HG02759 (cell line): Measurements from ENCODE around the gene NRDC.

Experiments
- ATAC-seq: cut with Tn5 transposase; IDR thresholded peaks from one replicate; pipeline ENCODE4 v1.9.1; 2021; ENCODE audit warnings: mild to moderate bottlenecking, moderate library complexity; ENCODE audit not compliant: unreplicated experiment

The NRDC gene

GRCh38 chr1:51878616-51879336, at the start of gene NRDC:
Gene NRDC (minus strand): TSS chr1:51878727. CDS start chr1:51878615, 112 bp downstream.
- ATAC-seq = peak; percentile 94

- ATAC-seq = no peak
Measured at GRCh38 chr1:51927029-51927428, 48.5 kb upstream of the NRDC start.

- no peak for ATAC-seq
Measured at GRCh38 chr1:51926171-51926812, 47.8 kb upstream of the NRDC start.

- ATAC-seq = no peak
Measured at GRCh38 chr1:51924455-51924854, 45.9 kb upstream of the NRDC start.

- no peak for ATAC-seq
Measured at GRCh38 chr1:51922040-51922439, 43.5 kb upstream of the NRDC start.

GRCh38 chr1:51920130-51920529, 41.6 kb upstream of the NRDC start:
- ATAC-seq = no peak

- ATAC-seq = no peak
Measured at GRCh38 chr1:51919684-51920083, 41.2 kb upstream of the NRDC start.

GRCh38 chr1:51916587-51917405, 38.3 kb upstream of the NRDC start:
- ATAC-seq = no peak

GRCh38 chr1:51915951-51916350, 37.4 kb upstream of the NRDC start:
- ATAC-seq = no peak

- no peak for ATAC-seq
Measured at GRCh38 chr1:51912881-51913280, 34.4 kb upstream of the NRDC start.

- ATAC-seq = no peak
Measured at GRCh38 chr1:51910221-51911000, 31.9 kb upstream of the NRDC start.

- ATAC-seq = no peak
Measured at GRCh38 chr1:51908499-51908898, 30.0 kb upstream of the NRDC start.

- ATAC-seq = no peak
Measured at GRCh38 chr1:51907079-51907702, 28.7 kb upstream of the NRDC start.

- ATAC-seq = no peak
Measured at GRCh38 chr1:51906306-51907078, 28.0 kb upstream of the NRDC start.

- no peak for ATAC-seq
Measured at GRCh38 chr1:51902456-51902855, 23.9 kb upstream of the NRDC start.

- ATAC-seq = no peak
Measured at GRCh38 chr1:51901151-51901550, 22.6 kb upstream of the NRDC start.

- ATAC-seq = no peak
Measured at GRCh38 chr1:51899022-51899421, 20.5 kb upstream of the NRDC start.

GRCh38 chr1:51898090-51898734, 19.7 kb upstream of the NRDC start:
- ATAC-seq = no peak

- no peak for ATAC-seq
Measured at GRCh38 chr1:51897699-51898031, 19.1 kb upstream of the NRDC start.
